GM23248 (cell line): Measurements from ENCODE around the gene MELK.

Source experiments
- EZH2 ChIP-seq: fragments of 200-600 bp; sonication (generic); IDR thresholded peaks from 2 replicates; pipeline ENCODE4 v1.6.1; 2018; ENCODE audit warnings: antibody characterized with exemption, mild to moderate bottlenecking; ENCODE audit not compliant: insufficient read depth, poor library complexity, severe bottlenecking
- EZH2phosphoT487 ChIP-seq: fragments of 200-600 bp; sonication (generic); IDR thresholded peaks from 2 replicates; pipeline ENCODE4 v1.6.1; 2018; ENCODE audit warnings: antibody characterized with exemption, moderate library complexity, mild to moderate bottlenecking, low read depth; ENCODE audit not compliant: insufficient read depth

DNA sequence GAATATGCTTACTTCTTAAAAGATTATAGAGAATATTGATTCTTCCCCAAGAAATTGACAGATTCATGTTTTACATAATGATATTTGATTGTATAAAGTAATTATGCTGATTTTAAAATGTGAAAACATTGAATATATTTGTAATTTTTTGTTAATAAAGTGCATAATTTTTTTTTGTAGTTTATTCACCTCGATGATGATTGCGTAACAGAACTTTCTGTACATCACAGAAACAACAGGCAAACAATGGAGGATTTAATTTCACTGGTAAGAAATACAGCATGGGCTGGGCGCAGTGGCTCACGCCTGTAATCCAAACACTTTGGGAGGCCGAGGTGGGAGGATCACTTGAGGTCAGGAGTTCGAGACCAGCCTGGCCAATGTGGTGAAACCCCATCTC is 70.1 kb downstream of the MELK start:
- no peak for TF ChIP-seq EZH2phosphoT487
- no peak for TF ChIP-seq EZH2
